Measurements from ENCODE around the gene FXYD6. TPM values are rescaled to one million over a fixed set of nuclear protein-coding genes. Genes with fewer than 3 reads are reported as not detected.

The FXYD6 gene
- total and polyA plus RNA-seq, 9 of the 15 experiments (the other 6 are each of a cell fraction or from before 2014, with no cell fraction given) = 0.07 to 0.35 TPM; not detected in 7

DNA sequence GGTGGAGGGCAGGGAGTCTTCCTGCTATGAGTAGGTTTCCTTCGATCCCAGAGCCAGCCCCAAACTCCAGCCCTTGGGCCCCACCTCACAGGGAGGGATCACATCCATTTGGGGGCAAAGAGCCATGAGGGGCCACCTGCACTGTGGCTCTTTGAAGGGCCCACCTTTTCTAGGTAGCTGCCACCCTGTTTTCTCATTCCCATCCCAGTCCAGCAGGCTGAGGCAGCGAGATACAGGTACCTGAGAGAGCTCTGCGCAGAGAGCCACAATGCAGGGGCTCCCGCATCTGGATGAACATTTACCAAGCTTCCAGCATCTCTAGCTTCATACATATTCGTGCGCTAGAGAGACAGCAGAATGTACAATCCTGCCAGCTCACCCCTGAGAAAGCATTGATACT lies 16.3 kb downstream of the FXYD6 start (continued):
- TF ChIP-seq CHD7 (IDR thresholded peaks at IDR 0.05; ENCODE audit: low read depth, low read length) = no peak

All from K562 (cell line).